ENCODE results near the gene CHURC1. TPM values are rescaled to one million over a fixed set of nuclear protein-coding genes. Genes with fewer than 3 reads are reported as not detected.
A peak's percentile ranks its signal among the peaks of the same experiment; 100 is the strongest.

The CHURC1 gene
- total and polyA plus RNA-seq, 2 of the 13 experiments (the other 11 are each of a cell fraction or from before 2014, with no cell fraction given), result 41.1 to 74.4 TPM

GRCh38 chr14:64947710-64948611, 33.7 kb downstream of the CHURC1 start (continued):
- TF ChIP-seq FOSL2 (CRISPR knock-in tag; IDR thresholded peaks at IDR 0.05), result peak; percentile 40; the same call in 1 of the 2 replicates
- TF ChIP-seq EHMT2 (IDR thresholded peaks at IDR 0.05; ENCODE audit: borderline replicate concordance, low read depth, low read length), result no peak
- TF ChIP-seq HDAC1 (CRISPR knock-in tag; IDR thresholded peaks at IDR 0.05), result peak; percentile 69; the same call in 1 of the 2 replicates
- TF ChIP-seq HOXA3 (CRISPR knock-in tag; IDR thresholded peaks at IDR 0.05), result peak; percentile 15; the same call in 1 of the 2 replicates
- TF ChIP-seq ZNF235 (CRISPR knock-in tag; IDR thresholded peaks at IDR 0.05; ENCODE audit: borderline replicate concordance), result 0 out of 2 replicates have a peak, but pooled peaks have one; percentile 7
- TF ChIP-seq DMTF1 (CRISPR knock-in tag; IDR thresholded peaks at IDR 0.05), result no peak
- TF ChIP-seq, protein P1, sequence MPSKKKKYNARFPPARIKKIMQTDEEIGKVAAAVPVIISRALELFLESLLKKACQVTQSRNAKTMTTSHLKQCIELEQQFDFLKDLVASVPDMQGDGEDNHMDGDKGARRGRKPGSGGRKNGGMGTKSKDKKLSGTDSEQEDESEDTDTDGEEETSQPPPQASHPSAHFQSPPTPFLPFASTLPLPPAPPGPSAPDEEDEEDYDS (CRISPR knock-in tag; IDR thresholded peaks at IDR 0.05), result peak; percentile 65; the same call in 1 of the 2 replicates
- no peak for TF ChIP-seq POGK (CRISPR knock-in tag; conservative IDR thresholded peaks at IDR 0.05)
- no peak for TF ChIP-seq ZNF136 (CRISPR knock-in tag; IDR thresholded peaks at IDR 0.05; ENCODE audit: low read depth)
- no peak for TF ChIP-seq ZFP41 (CRISPR knock-in tag; IDR thresholded peaks at IDR 0.05; ENCODE audit: borderline replicate concordance)
- TF ChIP-seq RAD21 (CRISPR knock-in tag; IDR thresholded peaks at IDR 0.05), result 0 out of 2 replicates have a peak, but pooled peaks have one; percentile 26
- peak; percentile 50; the same call in 1 of the 3 replicates for TF ChIP-seq MXI1 (IDR thresholded peaks at IDR 0.05; ENCODE audit: borderline replicate concordance, low read depth, low read length)
- peak; percentile 63; the same call in 1 of the 2 replicates for TF ChIP-seq ZNF331 (CRISPR knock-in tag; IDR thresholded peaks at IDR 0.05)
- TF ChIP-seq HNF4A (CRISPR knock-in tag; IDR thresholded peaks at IDR 0.05), result peak; percentile 91
- no peak for TF ChIP-seq SUZ12 (IDR thresholded peaks at IDR 0.05; ENCODE audit: low read depth, low read length)
- TF ChIP-seq NCOR1 (IDR thresholded peaks at IDR 0.05; ENCODE audit: borderline replicate concordance, low read length), result 0 out of 2 replicates have a peak, but pooled peaks have one; percentile 30
- no peak for TF ChIP-seq NR0B2 (CRISPR knock-in tag; IDR thresholded peaks at IDR 0.05)
- 0 out of 2 replicates have a peak, but pooled peaks have one; percentile 20 for TF ChIP-seq THAP7 (CRISPR knock-in tag; IDR thresholded peaks at IDR 0.05)
- no peak for TF ChIP-seq PHB2 (IDR thresholded peaks at IDR 0.05; ENCODE audit: partially characterized antibody)
- TF ChIP-seq, protein P2, sequence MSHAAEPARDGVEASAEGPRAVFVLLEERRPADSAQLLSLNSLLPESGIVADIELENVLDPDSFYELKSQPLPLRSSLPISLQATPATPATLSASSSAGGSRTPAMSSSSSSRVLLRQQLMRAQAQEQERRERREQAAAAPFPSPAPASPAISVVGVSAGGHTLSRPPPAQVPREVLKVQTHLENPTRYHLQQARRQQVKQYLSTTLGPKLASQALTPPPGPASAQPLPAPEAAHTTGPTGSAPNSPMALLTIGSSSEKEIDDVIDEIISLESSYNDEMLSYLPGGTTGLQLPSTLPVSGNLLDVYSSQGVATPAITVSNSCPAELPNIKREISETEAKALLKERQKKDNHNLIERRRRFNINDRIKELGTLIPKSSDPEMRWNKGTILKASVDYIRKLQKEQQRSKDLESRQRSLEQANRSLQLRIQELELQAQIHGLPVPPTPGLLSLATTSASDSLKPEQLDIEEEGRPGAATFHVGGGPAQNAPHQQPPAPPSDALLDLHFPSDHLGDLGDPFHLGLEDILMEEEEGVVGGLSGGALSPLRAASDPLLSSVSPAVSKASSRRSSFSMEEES (CRISPR knock-in tag; IDR thresholded peaks at IDR 0.05), result 0 out of 2 replicates have a peak, but pooled peaks have one; percentile 21
- TF ChIP-seq SOX6 (IDR thresholded peaks at IDR 0.05), result no peak
- peak; percentile 50; the same call in 1 of the 2 replicates for TF ChIP-seq SOX6 (CRISPR knock-in tag; IDR thresholded peaks at IDR 0.05)
